Duodenal mucosa (tissue), 2 donors: ENCODE results near the gene BTBD10.
"Not testable (repeated sequence)": the region's sequence is repeated elsewhere in the genome, so short reads cannot be mapped to it uniquely, and the experiment has no call there.

ENCODE experiments used
- H3K27ac ChIP-seq: one replicate; pipeline ENCODE4 v1.7.0; 2013; ENCODE audit warnings: low read depth, low read length
- H3K27me3 ChIP-seq, 2 donors: one replicate each; pipeline ENCODE4 v1.7.0; 2013; ENCODE audit warnings: low read length in 2 of 2, control low read depth in 1 of 2; ENCODE audit not compliant: insufficient read depth in 2 of 2, control insufficient read depth in 1 of 2
- H3K36me3 ChIP-seq, 2 donors: one replicate each; pipeline ENCODE4 v1.7.0; 2013; ENCODE audit warnings: low read length in 2 of 2, control low read depth in 1 of 2; ENCODE audit not compliant: insufficient read depth in 2 of 2, control insufficient read depth in 1 of 2
- H3K4me1 ChIP-seq, 2 donors: one replicate each; pipeline ENCODE4 v1.7.0; 2013; ENCODE audit warnings: low read length in 2 of 2, control low read depth in 1 of 2; ENCODE audit not compliant: insufficient read depth in 2 of 2, control insufficient read depth in 1 of 2
- H3K4me3 ChIP-seq, 2 donors: one replicate each; pipeline ENCODE4 v1.7.0; 2013; ENCODE audit warnings: low read length in 2 of 2, low read depth in 1 of 2
- H3K9ac ChIP-seq, 2 donors: one replicate each; pipeline ENCODE4 v1.7.0; 2013; ENCODE audit warnings: low read length in 2 of 2, low read depth in 1 of 2
- H3K9me3 ChIP-seq, 2 donors: one replicate each; pipeline ENCODE4 v1.7.0; 2013; ENCODE audit warnings: low read length in 2 of 2, control low read depth in 1 of 2; ENCODE audit not compliant: control insufficient read depth in 1 of 2

Gene BTBD10

DNA sequence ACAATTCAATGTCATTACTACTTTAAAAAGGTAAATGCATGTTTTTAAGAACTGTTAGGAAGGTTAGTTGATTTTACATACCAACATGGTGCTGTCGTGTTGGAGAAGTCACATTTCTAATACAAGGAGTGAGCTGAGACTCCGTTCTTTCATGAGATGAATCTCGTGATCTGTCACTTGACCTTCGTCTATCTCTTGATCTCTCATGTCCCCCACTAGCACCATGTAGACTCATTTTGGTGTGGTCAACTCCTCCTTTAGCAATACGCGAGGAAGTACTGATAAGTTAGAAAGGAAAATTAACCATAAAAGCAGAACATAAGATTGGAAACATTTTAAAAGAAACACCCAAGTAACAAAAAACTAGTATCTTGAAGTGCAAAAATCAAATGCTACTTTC, 41.5 kb downstream of the BTBD10 start:
- H3K27me3 ChIP-seq: no peaks in the 10 kb centered on the region
- peaks cover 0 to 14% of the 10 kb centered on the region in 2 donors for H3K36me3 ChIP-seq
- H3K4me3 ChIP-seq: no peak overlapping the region
- no peak overlapping the region for H3K27ac ChIP-seq
- H3K4me1 ChIP-seq: no peaks in the 10 kb centered on the region
- no peak overlapping the region for H3K9ac ChIP-seq
- peaks cover 0 to 5% of the 10 kb centered on the region in 2 donors for H3K9me3 ChIP-seq

- Histone ChIP-seq H3K9me3 (no peaks in the 10 kb centered on the region), H3K9ac (no peak overlapping the region), H3K27ac (no peak overlapping the region), H3K4me1 (no peaks in the 10 kb centered on the region), H3K4me3 (no peak overlapping the region), H3K36me3 (peaks cover 8 to 30% of the 10 kb centered on the region in 2 donors), H3K27me3 (no peaks in the 10 kb centered on the region)
These were observed 47.8 kb downstream of the BTBD10 start for GRCh38 chr11:13415201-13415600.

- Histone ChIP-seq H3K27ac (no peak overlapping the region), H3K9me3 (no peaks in the 10 kb centered on the region), H3K36me3 (peaks cover 4 to 26% of the 10 kb centered on the region in 2 donors), H3K4me1 (no peaks in the 10 kb centered on the region), H3K27me3 (no peaks in the 10 kb centered on the region), H3K9ac (no peak overlapping the region), H3K4me3 (no peak overlapping the region)
These were observed 57.8 kb downstream of the BTBD10 start for GRCh38 chr11:13405220-13405619.

GRCh38 chr11:13398335-13398734, 64.7 kb downstream of the BTBD10 start:
- peaks cover 4 to 14% of the 10 kb centered on the region in 2 donors for H3K36me3 ChIP-seq
- H3K9me3 ChIP-seq, H3K4me3 ChIP-seq, H3K4me1 ChIP-seq, H3K27ac ChIP-seq, H3K27me3 ChIP-seq, H3K9ac ChIP-seq: not testable (repeated sequence)

DNA sequence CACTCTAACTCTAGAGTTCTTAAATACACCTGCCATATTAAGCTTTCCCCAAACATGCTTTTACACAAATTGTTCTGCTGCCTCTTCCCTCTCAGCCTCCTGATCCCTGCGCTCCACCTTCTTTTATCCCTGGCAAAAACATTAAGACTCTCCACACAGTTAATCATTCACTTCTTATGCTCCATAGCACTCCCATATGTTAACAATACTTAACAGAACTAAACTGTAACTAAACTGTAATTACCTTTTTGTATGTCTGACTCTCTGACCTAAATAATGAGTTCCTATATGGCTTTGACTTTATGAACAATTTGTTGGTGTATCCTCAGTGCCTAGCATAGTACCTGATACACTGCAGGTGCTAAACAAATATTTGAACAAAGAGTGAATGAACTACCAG, 71.8 kb downstream of the BTBD10 start:
- Histone ChIP-seq H3K4me3 (no peak overlapping the region), H3K36me3 (peaks cover 13 to 19% of the 10 kb centered on the region in 2 donors), H3K9me3 (no peaks in the 10 kb centered on the region), H3K4me1 (peaks cover 0 to 3% of the 10 kb centered on the region in 2 donors), H3K27ac (no peak overlapping the region), H3K9ac (no peak overlapping the region), H3K27me3 (no peaks in the 10 kb centered on the region)

GRCh38 chr11:13388741-13389140, 74.3 kb downstream of the BTBD10 start:
- Histone ChIP-seq H3K36me3 (peaks cover 13 to 19% of the 10 kb centered on the region in 2 donors), H3K9me3 (no peaks in the 10 kb centered on the region), H3K4me3 (no peak overlapping the region), H3K4me1 (peaks cover 0 to 3% of the 10 kb centered on the region in 2 donors), H3K27me3 (no peaks in the 10 kb centered on the region), H3K9ac (no peak overlapping the region), H3K27ac (no peak overlapping the region)

DNA sequence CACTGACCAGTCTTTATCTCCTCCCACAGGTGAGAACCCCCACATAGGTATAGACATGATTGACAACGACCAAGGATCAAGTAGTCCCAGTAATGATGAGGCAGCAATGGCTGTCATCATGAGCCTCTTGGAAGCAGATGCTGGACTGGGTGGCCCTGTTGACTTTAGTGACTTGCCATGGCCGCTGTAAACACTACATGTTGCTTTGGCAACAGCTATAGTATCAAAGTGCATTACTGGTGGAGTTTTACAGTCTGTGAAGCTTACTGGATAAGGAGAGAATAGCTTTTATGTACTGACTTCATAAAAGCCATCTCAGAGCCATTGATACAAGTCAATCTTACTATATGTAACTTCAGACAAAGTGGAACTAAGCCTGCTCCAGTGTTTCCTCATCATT, 76.5 kb downstream of the BTBD10 start:
- Histone ChIP-seq H3K9ac (no peak overlapping the region), H3K27me3 (no peaks in the 10 kb centered on the region), H3K27ac (no peak overlapping the region), H3K4me3 (no peak overlapping the region), H3K9me3 (no peaks in the 10 kb centered on the region), H3K4me1 (peaks cover 0 to 3% of the 10 kb centered on the region in 2 donors), H3K36me3 (peaks cover 21 to 34% of the 10 kb centered on the region in 2 donors)

- Histone ChIP-seq H3K9ac (no peak overlapping the region), H3K9me3 (no peaks in the 10 kb centered on the region), H3K4me3 (no peak overlapping the region), H3K27ac (no peak overlapping the region), H3K27me3 (no peaks in the 10 kb centered on the region), H3K36me3 (peaks cover 28 to 43% of the 10 kb centered on the region in 2 donors), H3K4me1 (peaks cover 0 to 3% of the 10 kb centered on the region in 2 donors)
These were observed 77.9 kb downstream of the BTBD10 start for GRCh38 chr11:13384908-13385640.

- no peaks in the 10 kb centered on the region for H3K27me3 ChIP-seq
- H3K36me3 ChIP-seq: peaks cover 38 to 52% of the 10 kb centered on the region in 2 donors
- no peak overlapping the region for H3K9ac ChIP-seq
- H3K9me3 ChIP-seq: no peaks in the 10 kb centered on the region
- peaks cover 0 to 3% of the 10 kb centered on the region in 2 donors for H3K4me1 ChIP-seq
- no peak overlapping the region for H3K27ac ChIP-seq
- no peak overlapping the region for H3K4me3 ChIP-seq
These were observed 80.3 kb downstream of the BTBD10 start for GRCh38 chr11:13382751-13383150.

- Histone ChIP-seq H3K9ac (no peak overlapping the region), H3K4me3 (no peak overlapping the region), H3K27me3 (no peaks in the 10 kb centered on the region), H3K36me3 (peaks cover 43 to 62% of the 10 kb centered on the region in 2 donors), H3K4me1 (peaks cover 5 to 7% of the 10 kb centered on the region in 2 donors), H3K27ac (no peak overlapping the region), H3K9me3 (no peaks in the 10 kb centered on the region)
These were observed 82.3 kb downstream of the BTBD10 start for GRCh38 chr11:13380731-13381130.
